H9 (cell line): ENCODE measurements around the gene ALOX5AP. TPM values are rescaled to one million over a fixed set of nuclear protein-coding genes. Genes with fewer than 3 reads are reported as not detected.
"Not testable (repeated sequence)": the region's sequence is repeated elsewhere in the genome, so short reads cannot be mapped to it uniquely, and the experiment has no call there.

Experiments used
- DNase-seq: peaks from one replicate; pipeline ENCODE4 v3.0.0-alpha.2; 2017
- H2AFZ ChIP-seq: one replicate; pipeline ENCODE4 v1.6.1; 2013; ENCODE audit warnings: mild to moderate bottlenecking, low read length, control low read depth, moderate library complexity
- H2AK5ac ChIP-seq: 2 replicates; pipeline ENCODE4 v1.6.1; 2013; ENCODE audit warnings: low read length, control low read depth, mixed read lengths; ENCODE audit not compliant: insufficient read length
- H2BK120ac ChIP-seq: one replicate; pipeline ENCODE4 v1.6.1; 2013; ENCODE audit warnings: low read depth, mild to moderate bottlenecking, low read length, control low read depth, inconsistent platforms; ENCODE audit not compliant: poor library complexity, severe bottlenecking
- H2BK12ac ChIP-seq: 2 replicates; pipeline ENCODE4 v1.6.1; 2013; ENCODE audit warnings: low read length, control low read depth, mixed read lengths, low read depth; ENCODE audit not compliant: insufficient read length
- H2BK15ac ChIP-seq: 2 replicates; pipeline ENCODE4 v1.6.1; 2013; ENCODE audit warnings: low read depth, low read length, control low read depth
- H2BK20ac ChIP-seq: one replicate; pipeline ENCODE4 v1.6.1; 2013; ENCODE audit warnings: low read depth, mild to moderate bottlenecking, low read length, control low read depth, inconsistent platforms; ENCODE audit not compliant: poor library complexity, severe bottlenecking
- H2BK5ac ChIP-seq: 2 replicates; pipeline ENCODE4 v1.6.1; 2013; ENCODE audit warnings: low read length, control low read depth, mixed read lengths; ENCODE audit not compliant: insufficient read length
- H3K14ac ChIP-seq: 2 replicates; pipeline ENCODE4 v1.6.1; 2013; ENCODE audit warnings: low read length, control low read depth; ENCODE audit not compliant: insufficient read depth
- H3K18ac ChIP-seq: 2 replicates; pipeline ENCODE4 v1.6.1; 2013; ENCODE audit warnings: low read depth, mild to moderate bottlenecking, mixed read lengths, low read length, control low read depth; ENCODE audit not compliant: insufficient read length
- H3K23ac ChIP-seq: 2 replicates; pipeline ENCODE4 v1.6.1; 2013; ENCODE audit warnings: low read length, control low read depth, mixed read lengths, low read depth; ENCODE audit not compliant: insufficient read length
- H3K23me2 ChIP-seq: 2 replicates; pipeline ENCODE4 v1.6.1; 2013; ENCODE audit warnings: low read depth, mild to moderate bottlenecking, mixed read lengths, low read length, control low read depth; ENCODE audit not compliant: insufficient read length, poor library complexity, severe bottlenecking
- H3K27ac ChIP-seq: 2 replicates; pipeline ENCODE4 v1.5.1; 2013; ENCODE audit warnings: low read length, control low read depth, mixed read lengths, low read depth; ENCODE audit not compliant: insufficient read length
- H3K27me3 ChIP-seq: 2 replicates; pipeline ENCODE4 v1.6.1; 2013; ENCODE audit warnings: low read length, control low read depth, inconsistent platforms; ENCODE audit not compliant: insufficient read depth
- H3K4ac ChIP-seq: 2 replicates; pipeline ENCODE4 v1.6.1; 2013; ENCODE audit warnings: low read depth, mild to moderate bottlenecking, control low read depth, inconsistent platforms, low read length, moderate library complexity
- H3K4me1 ChIP-seq: 2 replicates; pipeline ENCODE4 v1.6.1; 2013; ENCODE audit warnings: low read length, control low read depth, inconsistent platforms; ENCODE audit not compliant: insufficient read depth
- H3K4me2 ChIP-seq: 2 replicates; pipeline ENCODE4 v1.6.1; 2013; ENCODE audit warnings: low read length, control low read depth, mixed read lengths; ENCODE audit not compliant: insufficient read length, insufficient read depth
- H3K56ac ChIP-seq: 2 replicates; pipeline ENCODE4 v1.6.1; 2013; ENCODE audit warnings: low read depth, mild to moderate bottlenecking, mixed read lengths, low read length, control low read depth; ENCODE audit not compliant: insufficient read length
- H3K79me1 ChIP-seq: 2 replicates; pipeline ENCODE4 v1.6.1; 2013; ENCODE audit warnings: low read depth, mild to moderate bottlenecking, moderate library complexity, low read length, control low read depth, inconsistent platforms; ENCODE audit not compliant: insufficient read depth, poor library complexity, severe bottlenecking
- H3K79me2 ChIP-seq: 2 replicates; pipeline ENCODE4 v1.6.1; 2013; ENCODE audit warnings: low read length, control low read depth, inconsistent platforms; ENCODE audit not compliant: insufficient read depth
- H3K9ac ChIP-seq: 2 replicates; pipeline ENCODE4 v1.6.1; 2013; ENCODE audit warnings: low read length, control low read depth, mixed read lengths; ENCODE audit not compliant: insufficient read length; ENCODE audit errors: extremely low read depth
- H3K9me3 ChIP-seq: one replicate; pipeline ENCODE4 v1.6.1; 2013; ENCODE audit warnings: low read depth, low read length, inconsistent platforms; ENCODE audit not compliant: control insufficient read depth
- H3T11ph ChIP-seq: one replicate; pipeline ENCODE4 v1.6.1; 2013; ENCODE audit warnings: mild to moderate bottlenecking, low read length, control low read depth, inconsistent platforms
- H4K20me1 ChIP-seq: one replicate; pipeline ENCODE4 v1.6.1; 2013; ENCODE audit not compliant: control insufficient read depth, insufficient read length, insufficient read depth
- H4K5ac ChIP-seq: 2 replicates; pipeline ENCODE4 v1.6.1; 2013; ENCODE audit warnings: low read depth, mild to moderate bottlenecking, mixed read lengths, low read length, control low read depth; ENCODE audit not compliant: insufficient read length
- H4K8ac ChIP-seq: replicated peaks from 2 replicates; pipeline ENCODE4 v1.6.1; 2013; ENCODE audit warnings: low read length, control low read depth, mixed read lengths, low read depth; ENCODE audit not compliant: insufficient read length
- H4K91ac ChIP-seq: 2 replicates; pipeline ENCODE4 v1.6.1; 2013; ENCODE audit warnings: low read depth, mild to moderate bottlenecking, moderate library complexity, mixed read lengths, low read length, control low read depth; ENCODE audit not compliant: insufficient read length
- H3K27ac Mint-ChIP-seq, 3 experiments: 2 replicates in 2 of 3; 3 replicates in 1 of 3; pipeline ENCODE4 v1.8.0; 2020 to 2021; ENCODE audit warnings: mixed read lengths in 3 of 3, mild to moderate bottlenecking in 1 of 3, moderate library complexity in 1 of 3
- H3K27me3 Mint-ChIP-seq: 2 replicates; pipeline ENCODE4 v1.8.0; 2021; ENCODE audit warnings: low read depth, mild to moderate bottlenecking, moderate library complexity, mixed read lengths
- H3K36me3 Mint-ChIP-seq, 3 experiments: 2 replicates in 2 of 3; 3 replicates in 1 of 3; pipeline ENCODE4 v1.8.0; 2020 to 2021; ENCODE audit warnings: low read depth in 3 of 3, mixed read lengths in 3 of 3; ENCODE audit not compliant: insufficient read depth in 1 of 3
- H3K4me1 Mint-ChIP-seq, 2 experiments: 2 replicates each; pipeline ENCODE4 v1.8.0; 2020; ENCODE audit warnings: mixed read lengths in 2 of 2
- H3K4me3 Mint-ChIP-seq, 2 experiments: 2 replicates in 1 of 2; 3 replicates in 1 of 2; pipeline ENCODE4 v1.8.0; 2020 to 2021; ENCODE audit warnings: mild to moderate bottlenecking in 2 of 2, mixed read lengths in 2 of 2, moderate library complexity in 1 of 2
- H3K9me3 Mint-ChIP-seq, 2 experiments: 2 replicates in 1 of 2; 3 replicates in 1 of 2; pipeline ENCODE4 v1.8.0; 2020; ENCODE audit warnings: mild to moderate bottlenecking in 2 of 2, mixed read lengths in 2 of 2, moderate library complexity in 1 of 2
- CTCF ChIP-seq: fragments of 200-600 bp; sonication (generic); conservative IDR thresholded peaks from 3 replicates; pipeline ENCODE4 v1.8.0; 2021; ENCODE audit warnings: antibody characterized with exemption, mild to moderate bottlenecking
- WGBS: extraction: QIAGEN DNeasy Blood & Tissue Kit; methylation state at CpG from one replicate; pipeline ENCODE4 v1.1.7; 2013; ENCODE audit warnings: missing lambda C conversion rate, low lambda C conversion rate, mixed read lengths; ENCODE audit not compliant: insufficient read length; ENCODE audit errors: extremely low coverage; 5-methylcytosine and 5-hydroxymethylcytosine counted together
- total RNA-seq: library from RNA; stranded (reverse); gene quantifications from 2 replicates; pipeline ENCODE4 v1.2.1, GENCODE V29; 2021

Gene ALOX5AP
- total RNA-seq, 1 experiment from 2014 or later, result not detected

GRCh38 chr13:30746791-30747190 lies 11.4 kb downstream of the ALOX5AP start:
- no peaks in the 10 kb centered on the region for H4K20me1 ChIP-seq
- H3K4me2 ChIP-seq, result no peak overlapping the region
- no peaks in the 10 kb centered on the region for H3K79me1 ChIP-seq
- Mint-ChIP-seq H3K4me1 (peaks cover 9 to 12% of the 10 kb centered on the region in 2 experiments), H3K9me3 (no peaks in the 10 kb centered on the region; a peak in 1 of 5 replicates), H3K4me3 (no peak overlapping the region), H3K36me3 (no peaks in the 10 kb centered on the region), H3K27ac (no peak overlapping the region), H3K27me3 (no peaks in the 10 kb centered on the region)
- H3K4me1 ChIP-seq, result no peaks in the 10 kb centered on the region; the same call in 1 of the 2 replicates
- H3K18ac ChIP-seq, result no peak overlapping the region
- H2AK5ac ChIP-seq, result no peak overlapping the region
- no peak overlapping the region for H2AFZ ChIP-seq
- H3K9me3 ChIP-seq, result no peaks in the 10 kb centered on the region
- no peaks in the 10 kb centered on the region for H3K23me2 ChIP-seq
- no peak overlapping the region for H2BK5ac ChIP-seq
- H2BK12ac ChIP-seq, result no peak overlapping the region
- no peak overlapping the region for H3K23ac ChIP-seq
- H4K8ac ChIP-seq, result no peak overlapping the region
- H4K91ac ChIP-seq, result no peak overlapping the region
- no peak overlapping the region for H3K9ac ChIP-seq
- no peak overlapping the region for H4K5ac ChIP-seq
- no peak overlapping the region for H2BK15ac ChIP-seq
- H3K14ac ChIP-seq, result no peak overlapping the region
- H3K27me3 ChIP-seq, result no peaks in the 10 kb centered on the region
- no peaks in the 10 kb centered on the region for H3K79me2 ChIP-seq
- no peak for TF ChIP-seq CTCF
- no CpG with 5 or more reads among the region's 2 CpGs for WGBS
- no peak overlapping the region for H3K56ac ChIP-seq
- H2BK120ac ChIP-seq, result no peak overlapping the region
- H3K27ac ChIP-seq, result no peak overlapping the region
- no peak overlapping the region for H3K4ac ChIP-seq
- no peak for DNase-seq
- H2BK20ac ChIP-seq, result no peak overlapping the region
- no peak overlapping the region for H3T11ph ChIP-seq

- not testable (repeated sequence) for H4K20me1 ChIP-seq, H2AFZ ChIP-seq, H2BK120ac ChIP-seq, H3K23ac ChIP-seq, H3K36me3 Mint-ChIP-seq, H2AK5ac ChIP-seq, H3K9me3 ChIP-seq, DNase-seq, H3K27me3 Mint-ChIP-seq, H3K4me3 Mint-ChIP-seq, H3K4me1 ChIP-seq, H2BK12ac ChIP-seq, H4K8ac ChIP-seq, H3K56ac ChIP-seq, H4K5ac ChIP-seq, H3K9me3 Mint-ChIP-seq, H2BK15ac ChIP-seq, H3T11ph ChIP-seq, H3K27ac Mint-ChIP-seq, H3K79me1 ChIP-seq, H3K4me2 ChIP-seq, H3K9ac ChIP-seq, H2BK20ac ChIP-seq, H3K23me2 ChIP-seq, H4K91ac ChIP-seq, H3K18ac ChIP-seq, H3K14ac ChIP-seq, H3K27me3 ChIP-seq, H3K27ac ChIP-seq, H3K4ac ChIP-seq, H3K79me2 ChIP-seq, H2BK5ac ChIP-seq
- peaks cover 9 to 12% of the 10 kb centered on the region in 2 experiments for H3K4me1 Mint-ChIP-seq
- WGBS, result no CpG with 5 or more reads among the region's 6 CpGs
Observed at GRCh38 chr13:30747845-30748244, 12.5 kb downstream of the ALOX5AP start.
